ENCODE data around the gene CARHSP1.

Gene CARHSP1

GRCh38 chr16:8900343-8900742 lies 31.5 kb upstream of the CARHSP1 start:
- H3K4me3 Mint-ChIP-seq, result no peak overlapping the region
- peaks cover 15% of the 10 kb centered on the region for H3K36me3 Mint-ChIP-seq
- H3K27me3 Mint-ChIP-seq, result no peaks in the 10 kb centered on the region
- no peaks in the 10 kb centered on the region for H3K9me3 Mint-ChIP-seq
- H3K27ac Mint-ChIP-seq, result peak overlapping the region; percentile 41
- H3K4me1 Mint-ChIP-seq, result no peaks in the 10 kb centered on the region

GRCh38 chr16:8899709-8900317 lies 31.0 kb upstream of the CARHSP1 start:
- Mint-ChIP-seq H3K9me3 (no peaks in the 10 kb centered on the region), H3K27ac (no peak overlapping the region), H3K27me3 (no peaks in the 10 kb centered on the region), H3K4me1 (no peaks in the 10 kb centered on the region), H3K36me3 (peaks cover 12% of the 10 kb centered on the region), H3K4me3 (no peak overlapping the region)

- no peaks in the 10 kb centered on the region for H3K9me3 Mint-ChIP-seq
Measured at GRCh38 chr16:8898660-8899318, 30.0 kb upstream of the CARHSP1 start.

GRCh38 chr16:8894736-8895334 lies 26.0 kb upstream of the CARHSP1 start:
- peak overlapping the region; percentile 51 for H3K27ac Mint-ChIP-seq
- no peak overlapping the region for H3K4me3 Mint-ChIP-seq
- H3K27me3 Mint-ChIP-seq, result no peaks in the 10 kb centered on the region
- H3K36me3 Mint-ChIP-seq, result peaks cover 12% of the 10 kb centered on the region
- H3K9me3 Mint-ChIP-seq, result no peaks in the 10 kb centered on the region
- H3K4me1 Mint-ChIP-seq, result no peaks in the 10 kb centered on the region

More at GRCh38 chr16:8898660-8899318, 30.0 kb upstream of the CARHSP1 start:
- H3K36me3 Mint-ChIP-seq, result peaks cover 14% of the 10 kb centered on the region
- H3K4me1 Mint-ChIP-seq, result no peaks in the 10 kb centered on the region
- no peak overlapping the region for H3K4me3 Mint-ChIP-seq
- no peaks in the 10 kb centered on the region for H3K27me3 Mint-ChIP-seq
- peak overlapping the region; percentile 30 for H3K27ac Mint-ChIP-seq

DNA sequence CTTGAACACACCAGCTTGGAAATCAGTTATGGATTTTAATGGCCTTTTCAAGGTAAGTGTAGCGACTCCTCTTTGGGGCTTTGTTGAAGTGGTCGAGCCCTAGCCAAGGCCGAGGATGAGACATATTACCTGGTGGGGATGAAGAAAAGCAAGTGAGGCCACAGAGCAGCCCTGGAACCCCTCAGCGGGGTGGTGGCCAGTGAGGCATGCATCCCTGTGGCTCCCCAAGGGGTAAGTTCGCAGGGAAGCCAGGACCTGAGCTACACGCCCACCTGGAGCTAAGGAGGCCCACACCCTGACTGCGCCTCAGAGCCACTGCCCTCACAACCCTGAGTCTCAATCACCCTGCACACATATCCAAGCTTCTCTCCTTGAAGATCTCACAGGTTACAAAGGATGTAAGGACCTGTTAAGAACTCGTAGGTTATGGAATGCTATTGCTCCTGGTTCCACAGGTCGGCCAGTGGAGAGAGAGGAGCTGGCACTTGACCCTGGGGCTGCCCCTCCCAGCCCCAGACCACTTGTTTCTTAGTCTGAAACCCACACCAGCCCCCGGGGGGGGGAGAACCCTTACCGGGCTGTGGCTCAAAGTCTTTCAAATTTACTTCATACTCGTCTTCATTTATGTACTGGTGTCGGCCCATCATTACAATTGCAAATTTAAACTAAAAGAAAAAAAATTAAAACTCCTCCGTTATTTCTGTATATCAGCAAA lies 25.3 kb upstream of the CARHSP1 start:
- peaks cover 10% of the 10 kb centered on the region for H3K36me3 Mint-ChIP-seq
- H3K9me3 Mint-ChIP-seq, result no peaks in the 10 kb centered on the region
- no peak overlapping the region for H3K4me3 Mint-ChIP-seq
- peak overlapping the region; percentile 51 for H3K27ac Mint-ChIP-seq
- no peaks in the 10 kb centered on the region for H3K27me3 Mint-ChIP-seq
- no peaks in the 10 kb centered on the region for H3K4me1 Mint-ChIP-seq

DNA sequence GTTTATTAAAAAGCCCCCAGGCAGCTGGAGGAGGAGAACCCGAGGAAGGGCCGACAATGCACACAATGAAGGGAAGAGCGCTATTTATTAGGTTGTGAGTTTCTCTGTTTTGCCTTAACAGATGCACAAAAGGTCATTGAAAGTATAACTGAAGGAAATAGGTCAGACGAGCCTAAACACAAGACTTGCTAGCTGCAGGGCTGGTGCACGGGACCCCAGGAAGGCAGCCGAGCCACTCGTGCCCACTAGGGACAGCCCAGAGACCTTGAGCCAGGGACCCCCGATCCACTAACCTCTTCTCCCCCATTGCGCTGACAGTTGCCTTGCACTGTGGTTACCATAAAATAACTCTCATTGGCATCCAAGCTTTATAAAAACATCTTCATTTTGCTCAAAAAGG lies 24.6 kb upstream of the CARHSP1 start:
- Mint-ChIP-seq H3K36me3 (peaks cover 10% of the 10 kb centered on the region), H3K27me3 (no peaks in the 10 kb centered on the region), H3K27ac (peak overlapping the region; percentile 46), H3K4me3 (no peak overlapping the region), H3K9me3 (no peaks in the 10 kb centered on the region), H3K4me1 (no peaks in the 10 kb centered on the region)

- H3K9me3 Mint-ChIP-seq, result no peaks in the 10 kb centered on the region
- no peak overlapping the region for H3K4me3 Mint-ChIP-seq
Measured at GRCh38 chr16:8892101-8892575, 23.3 kb upstream of the CARHSP1 start.

DNA sequence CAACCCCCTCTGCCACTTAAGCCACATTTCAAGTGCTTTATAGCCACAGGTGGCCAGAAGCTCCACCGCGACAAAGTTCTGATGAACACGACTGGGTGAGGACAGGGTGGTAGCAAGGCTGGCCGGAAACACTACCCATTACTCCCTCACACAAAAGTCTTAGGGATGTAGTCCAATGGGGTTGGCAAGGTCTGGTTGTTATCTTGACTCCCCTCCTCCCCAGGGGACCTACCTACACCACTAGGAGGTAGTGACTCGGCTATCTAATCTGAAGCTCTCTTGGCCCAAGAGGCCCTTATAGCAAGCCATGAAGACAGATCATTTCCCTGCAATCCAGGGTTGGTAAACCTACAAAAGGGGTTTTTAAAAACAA lies 21.7 kb upstream of the CARHSP1 start:
- Mint-ChIP-seq H3K27me3 (no peaks in the 10 kb centered on the region), H3K4me1 (peaks cover 9% of the 10 kb centered on the region), H3K36me3 (peaks cover 8% of the 10 kb centered on the region), H3K9me3 (no peaks in the 10 kb centered on the region), H3K27ac (no peak overlapping the region), H3K4me3 (no peak overlapping the region)

More at GRCh38 chr16:8892101-8892575, 23.3 kb upstream of the CARHSP1 start:
- peaks cover 8% of the 10 kb centered on the region for H3K36me3 Mint-ChIP-seq
- H3K27ac Mint-ChIP-seq, result no peak overlapping the region
- no peaks in the 10 kb centered on the region for H3K4me1 Mint-ChIP-seq
- H3K27me3 Mint-ChIP-seq, result no peaks in the 10 kb centered on the region

DNA sequence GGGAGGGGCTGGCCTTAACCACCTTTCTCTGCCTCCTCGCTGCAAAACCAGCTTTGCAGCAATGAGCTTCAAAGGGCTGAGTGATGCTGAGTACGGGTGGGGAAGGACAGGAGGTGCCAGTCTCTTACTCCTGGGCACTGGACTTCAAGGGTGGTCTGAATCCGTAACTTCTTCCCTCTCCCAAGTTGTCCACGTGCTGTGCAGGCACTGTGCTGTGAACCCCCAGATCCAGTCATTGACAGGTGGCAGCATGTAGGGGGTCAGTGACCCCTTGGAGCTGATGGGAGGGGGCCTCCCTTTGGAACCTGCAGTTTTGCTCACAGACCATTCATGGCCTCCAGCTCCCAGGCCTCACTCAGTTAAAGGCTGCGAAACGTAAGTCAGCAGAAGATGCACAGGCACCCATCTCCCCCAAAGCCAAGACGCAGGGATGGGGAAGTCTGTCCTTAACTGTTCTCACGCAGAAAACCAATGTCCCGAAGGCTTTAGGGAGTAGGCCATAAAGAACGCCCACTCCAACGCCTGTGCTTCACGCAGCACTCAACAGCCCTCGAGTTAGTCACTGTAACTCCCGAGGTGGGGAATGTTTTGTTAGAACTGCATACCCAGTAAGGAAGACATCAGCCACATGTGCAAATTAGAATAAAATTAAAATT lies 21.2 kb upstream of the CARHSP1 start:
- Mint-ChIP-seq H3K9me3 (no peaks in the 10 kb centered on the region), H3K4me3 (no peak overlapping the region), H3K4me1 (peaks cover 9% of the 10 kb centered on the region), H3K27me3 (no peaks in the 10 kb centered on the region), H3K27ac (no peak overlapping the region), H3K36me3 (peaks cover 8% of the 10 kb centered on the region)

DNA sequence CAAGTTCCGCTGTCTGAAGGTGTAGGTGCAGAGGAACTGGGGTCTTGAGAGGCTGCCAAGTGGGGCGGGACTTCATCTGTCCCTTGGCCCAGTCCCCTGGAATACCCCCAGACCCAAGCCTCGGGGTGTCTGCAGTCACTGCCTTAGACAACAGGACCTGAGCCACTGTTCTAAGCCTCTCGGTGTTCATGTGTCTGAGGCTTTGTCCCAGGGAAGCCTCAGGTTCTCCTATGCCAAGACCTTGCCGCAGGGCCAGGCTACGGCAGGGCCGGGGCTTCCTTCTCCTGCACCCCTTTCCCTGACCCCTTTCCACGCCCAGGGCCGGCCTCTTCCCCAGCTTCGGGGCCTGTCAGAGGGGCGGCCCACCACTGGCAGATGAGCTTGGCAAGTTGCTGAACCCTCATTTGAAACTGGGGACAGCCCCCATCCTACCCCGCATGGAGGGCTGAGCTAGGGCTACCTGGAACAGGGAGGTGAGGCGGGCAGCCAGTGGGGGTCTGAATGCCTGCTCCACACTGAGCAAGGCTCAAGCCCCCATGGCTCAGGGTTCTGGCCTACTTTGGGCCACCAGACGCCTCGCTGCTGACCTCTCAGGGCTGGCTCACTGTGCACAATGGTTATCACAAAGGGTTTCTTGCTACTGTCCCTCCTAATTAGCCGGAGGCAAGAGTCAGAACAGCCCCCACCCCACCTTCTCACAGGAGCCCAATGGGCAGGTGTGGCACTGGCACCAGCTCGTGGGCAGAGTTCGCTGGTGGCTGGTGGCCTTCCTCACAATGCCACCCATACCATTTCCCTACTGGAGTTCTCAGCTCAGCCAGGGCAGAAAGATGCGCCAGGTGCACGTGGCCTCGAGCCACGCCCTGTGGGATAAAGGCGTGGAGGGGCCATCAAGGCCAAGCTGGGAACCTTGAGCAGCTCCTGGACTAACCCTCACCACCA lies 20.4 kb upstream of the CARHSP1 start:
- Mint-ChIP-seq H3K4me1 (peaks cover 9% of the 10 kb centered on the region), H3K27ac (no peak overlapping the region), H3K4me3 (no peak overlapping the region), H3K36me3 (peaks cover 5% of the 10 kb centered on the region), H3K9me3 (no peaks in the 10 kb centered on the region), H3K27me3 (no peaks in the 10 kb centered on the region)

DNA sequence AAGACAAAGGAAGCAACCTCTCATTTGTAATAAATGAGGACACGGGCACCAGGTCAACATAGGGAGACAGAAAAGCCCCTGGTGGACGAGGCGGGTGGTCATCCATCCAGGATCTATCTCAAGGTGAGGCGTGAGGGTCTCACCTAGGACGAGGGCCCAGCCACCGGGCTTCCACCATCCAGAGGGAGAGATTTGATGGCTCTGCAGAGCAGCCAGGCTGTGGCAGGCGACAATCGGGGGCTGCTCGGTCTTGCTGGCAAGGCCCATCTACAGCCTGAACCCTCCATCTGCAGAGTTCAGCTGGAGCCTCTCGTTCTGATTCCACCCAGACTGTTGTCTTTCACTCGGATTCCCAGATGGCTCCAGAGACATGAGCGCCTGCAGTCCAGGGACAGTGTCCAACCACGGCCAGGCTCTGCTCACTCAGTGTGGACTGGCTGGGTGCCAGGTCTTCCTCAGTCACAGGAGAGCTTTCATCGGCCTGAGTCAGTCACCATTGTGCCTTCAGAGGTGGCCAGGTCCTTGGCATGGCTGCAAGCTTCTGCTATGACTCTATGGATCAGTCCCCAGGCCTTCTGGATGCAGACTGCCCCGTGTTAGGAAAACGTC lies 19.2 kb upstream of the CARHSP1 start:
- H3K9me3 Mint-ChIP-seq, result no peaks in the 10 kb centered on the region
- H3K36me3 Mint-ChIP-seq, result peaks cover 3% of the 10 kb centered on the region
- peak overlapping the region; percentile 55 for H3K27ac Mint-ChIP-seq
- H3K4me1 Mint-ChIP-seq, result peaks cover 9% of the 10 kb centered on the region
- no peak overlapping the region for H3K4me3 Mint-ChIP-seq
- no peaks in the 10 kb centered on the region for H3K27me3 Mint-ChIP-seq

DNA sequence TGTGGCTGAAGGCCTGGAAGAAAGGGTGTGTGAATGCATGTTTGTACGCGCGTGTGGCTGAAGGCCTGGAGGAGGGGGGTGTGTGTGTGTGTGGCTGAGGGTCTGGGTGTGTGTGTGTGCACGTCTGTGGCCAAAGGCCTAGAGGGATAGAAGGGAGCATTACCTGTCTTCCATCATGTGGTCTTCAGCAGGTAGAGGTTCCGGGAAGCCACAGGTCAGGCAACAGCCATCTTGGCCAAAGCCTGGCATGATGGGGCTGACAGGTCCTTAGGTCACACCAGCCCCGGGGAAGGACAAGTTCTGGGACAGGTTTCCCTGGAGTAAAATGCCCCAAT lies 18.6 kb upstream of the CARHSP1 start:
- peaks cover 2% of the 10 kb centered on the region for H3K36me3 Mint-ChIP-seq
- H3K4me1 Mint-ChIP-seq, result peaks cover 9% of the 10 kb centered on the region
- H3K27me3 Mint-ChIP-seq, result no peaks in the 10 kb centered on the region
- H3K27ac Mint-ChIP-seq, result no peak overlapping the region
- no peak overlapping the region for H3K4me3 Mint-ChIP-seq
- H3K9me3 Mint-ChIP-seq, result no peaks in the 10 kb centered on the region

DNA sequence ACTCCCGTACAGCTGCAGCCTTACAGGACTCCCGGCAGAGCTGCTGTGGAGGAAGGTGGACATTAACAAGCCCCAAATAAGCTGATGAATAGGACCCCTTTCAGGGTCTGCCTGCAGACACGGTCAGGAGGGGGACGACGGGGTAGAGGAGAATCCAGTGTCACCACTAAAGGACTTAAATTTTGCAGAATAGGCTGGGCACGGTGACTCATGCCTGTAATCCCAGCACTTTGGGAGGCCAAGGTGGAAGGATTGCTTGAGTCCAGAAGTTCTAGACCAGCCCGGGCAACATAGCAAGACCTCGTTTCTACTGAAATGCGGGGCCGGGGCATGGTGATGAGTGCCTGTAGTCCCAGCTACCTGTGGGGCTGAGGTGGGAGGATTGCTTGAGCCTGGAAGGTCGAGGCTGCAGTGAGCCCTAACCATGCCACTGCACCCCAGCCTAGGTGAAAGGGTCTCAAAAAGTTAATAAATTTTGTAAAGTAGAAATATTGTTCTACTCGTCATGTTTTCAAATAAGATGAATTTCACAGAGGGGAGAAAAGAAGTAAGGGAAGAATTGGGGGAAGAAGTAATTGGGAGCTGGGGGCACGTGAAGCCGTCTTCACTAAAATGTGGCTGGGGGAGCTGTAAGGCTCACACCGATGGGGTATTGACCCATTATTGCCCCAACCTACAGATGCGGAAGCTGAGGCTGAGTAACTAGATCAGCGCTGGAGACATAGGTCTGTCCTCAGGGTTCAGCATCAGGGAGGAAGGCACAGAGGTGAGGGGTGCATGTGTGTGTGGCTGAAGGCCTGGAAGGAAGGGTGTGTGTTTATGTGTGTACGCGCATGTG lies 18.0 kb upstream of the CARHSP1 start:
- Mint-ChIP-seq H3K27me3 (no peaks in the 10 kb centered on the region), H3K9me3 (no peaks in the 10 kb centered on the region), H3K36me3 (peaks cover 2% of the 10 kb centered on the region), H3K4me3 (no peak overlapping the region), H3K27ac (no peak overlapping the region), H3K4me1 (peaks cover 9% of the 10 kb centered on the region)
